ENCODE data around the gene CLNS1A. TPM values are rescaled to one million over a fixed set of nuclear protein-coding genes. Genes with fewer than 3 reads are reported as not detected.

Gene CLNS1A
- polyA plus RNA-seq, 3 donors: 53.1 to 140 (median 139) TPM

DNA sequence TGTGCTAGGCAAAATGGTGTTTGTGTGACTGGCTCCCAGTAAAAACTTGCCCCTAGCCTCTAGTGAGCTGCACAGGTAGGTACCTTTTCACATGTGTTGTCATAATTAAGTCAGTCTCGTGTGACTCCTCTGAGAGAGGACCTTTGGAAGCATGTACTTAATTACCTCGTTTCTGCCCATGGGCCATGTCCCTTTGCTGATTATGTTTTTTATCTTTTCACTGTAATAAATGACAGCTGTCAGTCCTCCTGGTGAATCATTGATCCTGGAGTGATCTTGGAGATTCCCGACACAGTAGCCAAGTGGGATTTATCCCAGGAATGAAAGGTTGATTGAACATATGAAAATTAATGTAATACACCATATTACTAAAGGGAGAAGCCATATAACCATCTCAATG lies 12.5 kb upstream of the CLNS1A start:
- TF ChIP-seq CTCF (IDR thresholded peaks at IDR 0.05): no peak
- Histone ChIP-seq H3K9ac (ENCODE audit: insufficient read depth, low read length, poor library complexity, severe bottlenecking) (no peak overlapping the region), H3K27me3 (ENCODE audit: control insufficient read depth in 2 of 2, insufficient read depth in 2 of 2, low read length in 2 of 2) (no peaks in the 10 kb centered on the region), H3K4me1 (ENCODE audit: control insufficient read depth in 1 of 2, insufficient read depth in 2 of 2, low read length in 2 of 2) (no peaks in the 10 kb centered on the region), H4K20me1 (ENCODE audit: insufficient read depth, low read length) (no peaks in the 10 kb centered on the region), H3K9me3 (replicated peaks in 1 of 2; ENCODE audit: control insufficient read depth in 1 of 2, insufficient read depth in 1 of 2, low read length in 2 of 2) (no peaks in the 10 kb centered on the region), H3K4me3 (replicated peaks in 1 of 3; ENCODE audit: low read depth in 2 of 3, low read length in 3 of 3) (no peak overlapping the region), H2AFZ (ENCODE audit: insufficient read depth, low read depth, low read length, poor library complexity, severe bottlenecking) (no peak overlapping the region), H3K4me2 (replicated peaks; ENCODE audit: extremely low read depth, low read length, poor library complexity, severe bottlenecking) (no peak overlapping the region), H3K27ac (ENCODE audit: low read depth in 1 of 2, low read length in 2 of 2) (no peak overlapping the region), H3K36me3 (replicated peaks in 1 of 2; ENCODE audit: control insufficient read depth in 1 of 2, insufficient read depth in 2 of 2, low read length in 2 of 2) (no peaks in the 10 kb centered on the region), H3K79me2 (ENCODE audit: insufficient read depth, low read length) (no peaks in the 10 kb centered on the region)
- no peaks in the 10 kb centered on the region for H3K9me3 Mint-ChIP-seq
- H3K27me3 Mint-ChIP-seq (ENCODE audit: low read depth in 3 of 3): peaks cover 0 to 4% (median 2%) of the 10 kb centered on the region in 3 donors
- no peaks in the 10 kb centered on the region for H3K4me1 Mint-ChIP-seq
- no peak overlapping the region for H3K27ac Mint-ChIP-seq
- no CpG with 5 or more reads among the region's 3 CpGs for WGBS (ENCODE audit: insufficient coverage)
- intact Hi-C loops (cut with micrococcal nuclease): no loop called here
- H3K36me3 Mint-ChIP-seq: no peaks in the 10 kb centered on the region
- H3K4me3 Mint-ChIP-seq: no peak overlapping the region
- no peak for DNase-seq

- no peaks in the 10 kb centered on the region for H3K36me3 Mint-ChIP-seq
- H3K4me1 Mint-ChIP-seq: peaks cover 7% of the 10 kb centered on the region
- no peaks in the 10 kb centered on the region for H3K9me3 ChIP-seq (replicated peaks in 1 of 2; ENCODE audit: control insufficient read depth in 1 of 2, insufficient read depth in 1 of 2, low read length in 2 of 2)
- no peak overlapping the region for H3K27ac ChIP-seq (ENCODE audit: low read depth in 1 of 2, low read length in 2 of 2)
- no peaks in the 10 kb centered on the region for H4K20me1 ChIP-seq (ENCODE audit: insufficient read depth, low read length)
- H2AFZ ChIP-seq (ENCODE audit: insufficient read depth, low read depth, low read length, poor library complexity, severe bottlenecking): no peak overlapping the region
- H3K4me3 ChIP-seq (replicated peaks in 1 of 3; ENCODE audit: low read depth in 2 of 3, low read length in 3 of 3): no peak overlapping the region
- H3K9ac ChIP-seq (ENCODE audit: insufficient read depth, low read length, poor library complexity, severe bottlenecking): no peak overlapping the region
- no peak for TF ChIP-seq CTCF (IDR thresholded peaks at IDR 0.05)
- H3K4me2 ChIP-seq (replicated peaks; ENCODE audit: extremely low read depth, low read length, poor library complexity, severe bottlenecking): no peak overlapping the region
- H3K4me3 Mint-ChIP-seq: no peak overlapping the region
- H3K79me2 ChIP-seq (ENCODE audit: insufficient read depth, low read length): no peaks in the 10 kb centered on the region
- no peaks in the 10 kb centered on the region for H3K27me3 ChIP-seq (ENCODE audit: control insufficient read depth in 2 of 2, insufficient read depth in 2 of 2, low read length in 2 of 2)
- 86% methylated on average over 1 of the region's 3 CpGs for WGBS (ENCODE audit: insufficient coverage)
- no peak overlapping the region for H3K27ac Mint-ChIP-seq
- H3K4me1 ChIP-seq (ENCODE audit: control insufficient read depth in 1 of 2, insufficient read depth in 2 of 2, low read length in 2 of 2): no peaks in the 10 kb centered on the region
- H3K9me3 Mint-ChIP-seq: no peaks in the 10 kb centered on the region
- H3K36me3 ChIP-seq (replicated peaks in 1 of 2; ENCODE audit: control insufficient read depth in 1 of 2, insufficient read depth in 2 of 2, low read length in 2 of 2): no peaks in the 10 kb centered on the region
- intact Hi-C loops (cut with micrococcal nuclease): no loop called here
- peaks cover 0 to 6% (median 0%) of the 10 kb centered on the region in 3 donors for H3K27me3 Mint-ChIP-seq (ENCODE audit: low read depth in 3 of 3)
- no peak for DNase-seq
Measured at GRCh38 chr11:77647654-77648305, 10.2 kb upstream of the CLNS1A start.

Data from CD14-positive monocyte (primary cell).